ENCODE data around the gene MT1HL1. TPM values are rescaled to one million over a fixed set of nuclear protein-coding genes. Genes with fewer than 3 reads are reported as not detected.

The MT1HL1 gene
- total RNA-seq = not detected in 2 replicates
- not detected in 2 replicates for polyA plus RNA-seq

- H3K4me2 ChIP-seq = no peak within 1 kb of the TSS
- no peak for DNase-seq (ENCODE audit: low spot score)
- H3K27me3 ChIP-seq = no peaks in the 10 kb centered on the region
- H4K20me1 ChIP-seq (ENCODE audit: insufficient read depth, poor library complexity, severe bottlenecking) = no peaks in the 10 kb centered on the region
- H3K27ac ChIP-seq = no peak within 1 kb of the TSS
- H3K79me2 ChIP-seq = no peaks in the 10 kb centered on the region
- no peaks in the 10 kb centered on the region for H3K9me3 ChIP-seq (ENCODE audit: low read depth)
- H3K4me1 ChIP-seq (ENCODE audit: insufficient read depth) = no peaks in the 10 kb centered on the region
- no peaks in the 10 kb centered on the region for H3K9me2 ChIP-seq (replicated peaks; ENCODE audit: insufficient read depth)
- no peaks in the 10 kb centered on the region for H3K36me3 ChIP-seq (replicated peaks; ENCODE audit: insufficient read depth, low read depth)
- no peak within 1 kb of the TSS for H2AFZ ChIP-seq
- TF ChIP-seq EZH2phosphoT487 (IDR thresholded peaks at IDR 0.05; ENCODE audit: low read depth, severe bottlenecking, unreplicated experiment) = no peak
- no peak for TF ChIP-seq EZH2 (IDR thresholded peaks at IDR 0.05; ENCODE audit: borderline replicate concordance)
- no peak for TF ChIP-seq CTCF (IDR thresholded peaks at IDR 0.05; ENCODE audit: poor library complexity)
- no peak within 1 kb of the TSS for H3K4me3 ChIP-seq
- WGBS (ENCODE audit: low lambda C conversion rate, missing lambda C conversion rate) = 95% methylated on average over 18 of the region's 18 CpGs
Measured at GRCh38 chr1:237004116-237004515, at the start of gene MT1HL1. Gene MT1HL1 (minus strand): TSS chr1:237004441. CDS start chr1:237004372, 69 bp downstream.

GRCh38 chr1:237050915-237051314, 46.7 kb upstream of the MT1HL1 start:
- Histone ChIP-seq H3K36me3 (replicated peaks; ENCODE audit: insufficient read depth, low read depth) (no peaks in the 10 kb centered on the region), H3K4me2 (no peak overlapping the region), H3K27me3 (peaks cover 26% of the 10 kb centered on the region), H3K4me3 (no peak overlapping the region), H3K79me2 (no peaks in the 10 kb centered on the region), H3K27ac (no peak overlapping the region), H3K9me3 (ENCODE audit: low read depth) (no peaks in the 10 kb centered on the region), H3K4me1 (ENCODE audit: insufficient read depth) (no peaks in the 10 kb centered on the region), H3K9me2 (replicated peaks; ENCODE audit: insufficient read depth) (no peaks in the 10 kb centered on the region), H2AFZ (no peak overlapping the region), H4K20me1 (ENCODE audit: insufficient read depth, poor library complexity, severe bottlenecking) (no peaks in the 10 kb centered on the region)
- no peak for DNase-seq (ENCODE audit: low spot score)
- WGBS (ENCODE audit: low lambda C conversion rate, missing lambda C conversion rate) = 94% methylated on average over 2 of the region's 3 CpGs
- TF ChIP-seq EZH2 (IDR thresholded peaks at IDR 0.05; ENCODE audit: borderline replicate concordance) (no peak), CTCF (IDR thresholded peaks at IDR 0.05; ENCODE audit: poor library complexity) (no peak), EZH2phosphoT487 (IDR thresholded peaks at IDR 0.05; ENCODE audit: low read depth, severe bottlenecking, unreplicated experiment) (no peak)

- no peak for DNase-seq (ENCODE audit: low spot score)
- TF ChIP-seq EZH2phosphoT487 (IDR thresholded peaks at IDR 0.05; ENCODE audit: low read depth, severe bottlenecking, unreplicated experiment) (no peak), EZH2 (IDR thresholded peaks at IDR 0.05; ENCODE audit: borderline replicate concordance) (no peak), CTCF (IDR thresholded peaks at IDR 0.05; ENCODE audit: poor library complexity) (no peak)
- H3K4me1 ChIP-seq (ENCODE audit: insufficient read depth) = no peaks in the 10 kb centered on the region
- no peak overlapping the region for H3K4me3 ChIP-seq
- H3K27ac ChIP-seq = no peak overlapping the region
- H3K36me3 ChIP-seq (replicated peaks; ENCODE audit: insufficient read depth, low read depth) = no peaks in the 10 kb centered on the region
- H2AFZ ChIP-seq = no peak overlapping the region
- H3K27me3 ChIP-seq = peaks cover 33% of the 10 kb centered on the region
- WGBS (ENCODE audit: low lambda C conversion rate, missing lambda C conversion rate) = 85% methylated on average over 6 of the region's 6 CpGs
- H3K79me2 ChIP-seq = no peaks in the 10 kb centered on the region
- no peaks in the 10 kb centered on the region for H4K20me1 ChIP-seq (ENCODE audit: insufficient read depth, poor library complexity, severe bottlenecking)
- H3K4me2 ChIP-seq = no peak overlapping the region
- H3K9me3 ChIP-seq (ENCODE audit: low read depth) = no peaks in the 10 kb centered on the region
- H3K9me2 ChIP-seq (replicated peaks; ENCODE audit: insufficient read depth) = no peaks in the 10 kb centered on the region
Measured at GRCh38 chr1:237050185-237050584, 45.9 kb upstream of the MT1HL1 start.

GRCh38 chr1:237048803-237049202, 44.6 kb upstream of the MT1HL1 start:
- H2AFZ ChIP-seq = no peak overlapping the region
- H3K27ac ChIP-seq = no peak overlapping the region
- no peaks in the 10 kb centered on the region for H3K79me2 ChIP-seq
- DNase-seq (ENCODE audit: low spot score) = no peak
- H3K4me3 ChIP-seq = no peak overlapping the region
- H3K9me3 ChIP-seq (ENCODE audit: low read depth) = no peaks in the 10 kb centered on the region
- H3K4me1 ChIP-seq (ENCODE audit: insufficient read depth) = no peaks in the 10 kb centered on the region
- TF ChIP-seq CTCF (IDR thresholded peaks at IDR 0.05; ENCODE audit: poor library complexity) (no peak), EZH2 (IDR thresholded peaks at IDR 0.05; ENCODE audit: borderline replicate concordance) (no peak), EZH2phosphoT487 (IDR thresholded peaks at IDR 0.05; ENCODE audit: low read depth, severe bottlenecking, unreplicated experiment) (no peak)
- H3K27me3 ChIP-seq = peaks cover 47% of the 10 kb centered on the region
- no peaks in the 10 kb centered on the region for H3K36me3 ChIP-seq (replicated peaks; ENCODE audit: insufficient read depth, low read depth)
- no peaks in the 10 kb centered on the region for H4K20me1 ChIP-seq (ENCODE audit: insufficient read depth, poor library complexity, severe bottlenecking)
- H3K9me2 ChIP-seq (replicated peaks; ENCODE audit: insufficient read depth) = no peaks in the 10 kb centered on the region
- H3K4me2 ChIP-seq = no peak overlapping the region
- 96% methylated on average over 5 of the region's 5 CpGs for WGBS (ENCODE audit: low lambda C conversion rate, missing lambda C conversion rate)
